Testis (tissue), 3 donors: ENCODE data around the gene NUP214. TPM values are rescaled to one million over a fixed set of nuclear protein-coding genes. Genes with fewer than 3 reads are reported as not detected.

Experiments used
- DNase-seq: peaks from one replicate; pipeline ENCODE4 v3.0.0-alpha.2; 2019
- H3K27ac ChIP-seq, 2 donors: fragments of 200-600 bp; sonication (generic); one replicate each; pipeline ENCODE4 v1.5.1; 2019
- H3K27me3 ChIP-seq: fragments of 200-600 bp; sonication (generic); one replicate; pipeline ENCODE4 v1.5.1; 2019
- H3K36me3 ChIP-seq: fragments of 200-600 bp; sonication (generic); one replicate; pipeline ENCODE4 v1.5.1; 2017; ENCODE audit warnings: low read depth; ENCODE audit errors: missing control alignments
- H3K4me1 ChIP-seq: fragments of 200-600 bp; sonication (generic); one replicate; pipeline ENCODE4 v1.5.1; 2019
- H3K4me3 ChIP-seq, 2 donors: fragments of 200-600 bp; sonication (generic); one replicate each; pipeline ENCODE4 v1.5.1; 2017 to 2019
- H3K9me3 ChIP-seq: fragments of 200-600 bp; sonication (generic); one replicate; pipeline ENCODE4 v1.5.1; 2017
- CTCF ChIP-seq, 3 experiments: fragments of 450-650 bp in 2 of 3; fragments of 200-600 bp in 1 of 3; sonication (generic) in 1 of 3; IDR thresholded peaks; one replicate each; pipeline ENCODE4 v1.5.1; 2016 to 2019; ENCODE audit warnings: antibody characterized with exemption in 3 of 3, mild to moderate bottlenecking in 2 of 3, moderate library complexity in 1 of 3
- POLR2A ChIP-seq: fragments of 450-650 bp; IDR thresholded peaks from one replicate; pipeline ENCODE4 v1.6.1; 2017; ENCODE audit warnings: antibody characterized with exemption, mild to moderate bottlenecking, moderate library complexity
- WGBS, 2 donors: methylation state at CpG; one replicate each; pipeline ENCODE4 v1.1.5; 2018; 5-methylcytosine and 5-hydroxymethylcytosine counted together
- intact Hi-C: fragments of 100-400 bp; cut with DNase I; formaldehyde crosslinking; loops from one replicate; pipeline ENCODE4 v1.15.1; 2023; ENCODE audit warnings: low total_unique reads
- polyA plus RNA-seq: library from polyadenylated mRNA; stranded (reverse); fragments of 350-450 nt; fragmentation: Illumina TruSeq; extraction: RNeasy Lipid Tissue Mini Kit (QIAGEN cat#74804); gene quantifications from one replicate; pipeline ENCODE4 v1.2.3, GENCODE V29; 2014; ENCODE audit warnings: low read depth, low replicate concordance; ENCODE audit not compliant: insufficient read depth
- total RNA-seq, 2 donors: library from RNA; depleted of rRNA; stranded (reverse); fragments of >200 nt; gene quantifications; one replicate each; pipeline ENCODE4 v1.2.3, GENCODE V29; 2016

Gene NUP214
- total and polyA plus RNA-seq, 3 donors from 2014 or later, result 190 to 250 (median 237) TPM

- intact Hi-C loops, result no loop called here
- 0% methylated on average over 11 of the region's 11 CpGs for WGBS, 2 donors
- peak overlapping the region; percentile 39 to 80 for H3K27ac ChIP-seq
- no peaks in the 10 kb centered on the region for H3K36me3 ChIP-seq
- no peaks in the 10 kb centered on the region for H3K27me3 ChIP-seq
- peak overlapping the region; percentile 86 to 93 for H3K4me3 ChIP-seq
- no peak for DNase-seq
- no peak for TF ChIP-seq CTCF (IDR thresholded peaks at IDR 0.05)
- no peak for TF ChIP-seq POLR2A
- peaks cover 12% of the 10 kb centered on the region for H3K4me1 ChIP-seq
- no peaks in the 10 kb centered on the region for H3K9me3 ChIP-seq
Measured at GRCh38 chr9:131126059-131126426, 657 bp downstream of the NUP214 start.

DNA sequence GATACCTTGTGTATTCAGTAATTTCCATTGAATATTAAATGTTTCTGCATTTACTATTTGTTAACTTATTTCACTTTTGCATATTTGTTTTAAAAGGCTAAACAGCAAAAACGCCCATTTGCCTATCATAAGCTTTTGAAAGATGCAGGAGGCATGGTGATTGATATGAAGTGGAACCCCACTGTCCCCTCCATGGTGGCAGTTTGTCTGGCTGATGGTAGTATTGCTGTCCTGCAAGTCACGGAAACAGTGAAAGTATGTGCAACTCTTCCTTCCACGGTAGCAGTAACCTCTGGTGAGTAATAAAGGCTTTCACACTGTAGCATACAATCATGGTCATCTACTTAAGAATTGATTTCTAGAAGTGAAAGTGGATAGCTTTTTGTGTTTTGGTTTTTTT, 3.8 kb downstream of the NUP214 start:
- TF ChIP-seq CTCF (IDR thresholded peaks at IDR 0.05) (no peak), POLR2A (no peak)
- H3K4me1 ChIP-seq, result peaks cover 12% of the 10 kb centered on the region
- H3K27ac ChIP-seq, result no peak overlapping the region
- H3K36me3 ChIP-seq, result no peaks in the 10 kb centered on the region
- DNase-seq, result no peak
- H3K4me3 ChIP-seq, result no peak overlapping the region
- intact Hi-C loops, result no loop called here
- H3K9me3 ChIP-seq, result no peaks in the 10 kb centered on the region
- 79 to 88% methylated on average over 3 of the region's 3 CpGs for WGBS, 2 donors
- H3K27me3 ChIP-seq, result no peaks in the 10 kb centered on the region

DNA sequence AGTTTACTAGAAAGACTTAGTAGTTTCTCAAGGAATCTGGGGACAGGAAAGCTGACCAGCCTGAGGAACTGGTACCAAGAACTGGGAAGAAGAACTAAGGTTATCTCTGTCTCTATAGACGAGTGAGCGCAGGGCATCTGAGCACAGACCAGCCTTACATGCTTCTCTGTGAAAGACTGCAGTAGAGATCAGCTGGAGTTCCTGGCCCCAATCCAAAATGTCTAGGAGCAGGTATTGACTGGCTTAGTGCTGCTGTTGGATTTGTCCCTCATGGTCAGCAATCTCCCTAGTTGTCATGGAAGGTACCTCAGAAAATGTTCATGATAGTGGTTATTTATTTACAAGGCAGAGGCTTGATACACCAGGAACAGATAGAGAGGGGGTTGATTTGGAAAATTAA, 13.3 kb downstream of the NUP214 start:
- Histone ChIP-seq H3K9me3 (no peaks in the 10 kb centered on the region), H3K36me3 (no peaks in the 10 kb centered on the region), H3K27ac (no peak overlapping the region), H3K4me1 (no peaks in the 10 kb centered on the region), H3K27me3 (no peaks in the 10 kb centered on the region), H3K4me3 (no peak overlapping the region)
- intact Hi-C loops, result no loop called here
- no peak for DNase-seq
- 72 to 82% methylated on average over 2 of the region's 2 CpGs for WGBS, 2 donors
- TF ChIP-seq POLR2A, result no peak
- TF ChIP-seq CTCF (IDR thresholded peaks at IDR 0.05), result no peak

- no peaks in the 10 kb centered on the region for H3K4me1 ChIP-seq
- WGBS, 2 donors, result 96 to 98% methylated on average over 4 of the region's 4 CpGs
- no peak for DNase-seq
- no peak overlapping the region for H3K27ac ChIP-seq
- no peaks in the 10 kb centered on the region for H3K9me3 ChIP-seq
- no peak for TF ChIP-seq CTCF (IDR thresholded peaks at IDR 0.05)
- TF ChIP-seq POLR2A, result no peak
- intact Hi-C loops, result no loop called here
- H3K4me3 ChIP-seq, result no peak overlapping the region
- no peaks in the 10 kb centered on the region for H3K27me3 ChIP-seq
- no peaks in the 10 kb centered on the region for H3K36me3 ChIP-seq
Measured at GRCh38 chr9:131140112-131140511, 14.7 kb downstream of the NUP214 start.

- no peak for TF ChIP-seq POLR2A
- no peak for TF ChIP-seq CTCF (IDR thresholded peaks at IDR 0.05)
- intact Hi-C loops, result no loop called here
- 91 to 92% methylated on average over 3 of the region's 3 CpGs for WGBS, 2 donors
Measured at GRCh38 chr9:131140550-131140949, 15.2 kb downstream of the NUP214 start.

More at GRCh38 chr9:131140550-131140949, 15.2 kb downstream of the NUP214 start:
- no peaks in the 10 kb centered on the region for H3K27me3 ChIP-seq
- H3K9me3 ChIP-seq, result no peaks in the 10 kb centered on the region
- no peak for DNase-seq
- no peak overlapping the region for H3K27ac ChIP-seq
- no peaks in the 10 kb centered on the region for H3K36me3 ChIP-seq
- H3K4me1 ChIP-seq, result no peaks in the 10 kb centered on the region
- no peak overlapping the region for H3K4me3 ChIP-seq
